ENCODE results near the gene NPPB.
"Not testable (repeated sequence)": the region's sequence is repeated elsewhere in the genome, so short reads cannot be mapped to it uniquely, and the experiment has no call there.

NPPB gene

DNA sequence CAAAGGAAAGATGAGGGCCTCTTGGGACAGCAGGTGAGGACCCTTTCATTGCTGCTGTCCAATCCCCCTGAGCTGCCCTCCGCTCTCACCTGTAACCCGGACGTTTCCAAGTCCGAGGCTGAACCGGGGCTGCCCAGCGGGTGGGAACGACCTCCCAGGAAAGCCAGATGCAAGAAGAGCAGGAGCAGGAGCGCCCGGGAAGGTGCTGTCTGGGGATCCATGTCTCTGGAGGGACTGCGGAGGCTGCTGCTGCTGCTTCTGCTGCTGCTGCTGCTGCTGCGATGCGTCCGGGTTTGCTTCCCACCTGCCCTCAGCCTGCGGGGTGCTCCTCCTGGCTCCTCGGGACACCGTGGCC, at the start of gene NPPB:
Gene NPPB, minus strand, starts transcription at position 333 of the 355 bp plus-strand sequence. Its CDS starts 112 bp downstream, at position 221.
- intact Hi-C loops (cut with DNase I) = no loop called here
- peak in 1 of 10 donors; percentile 64 for DNase-seq

DNA sequence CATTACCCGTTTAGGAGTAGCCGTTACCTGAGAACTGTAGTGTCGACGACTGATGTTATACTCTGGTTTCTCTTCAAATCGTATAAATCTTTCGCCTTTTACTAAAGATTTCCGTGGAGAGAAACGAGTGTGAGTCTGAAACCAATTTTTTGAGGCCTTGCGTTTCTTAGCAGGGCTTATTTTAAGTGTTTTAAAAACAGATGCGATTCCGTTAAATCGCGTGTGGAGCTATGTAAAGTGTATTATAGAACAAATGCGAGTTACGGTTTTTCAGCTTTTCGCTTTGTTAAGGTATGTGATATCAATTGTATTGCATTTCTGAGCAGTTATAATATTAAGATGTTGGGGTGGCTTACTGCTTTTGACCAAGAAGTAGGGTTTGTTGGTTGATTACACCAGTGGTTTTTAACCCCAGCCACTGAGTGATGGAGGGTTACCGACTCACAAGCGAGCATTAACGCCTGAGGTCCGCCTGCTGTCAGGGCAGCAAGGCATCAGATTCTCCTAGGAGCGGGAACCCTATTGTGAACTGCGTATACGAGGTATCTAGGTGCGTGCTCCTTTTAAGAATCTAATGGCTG, 49.4 kb upstream of the NPPB start:
- intact Hi-C loops (cut with DNase I) = loop anchor here (1.0 to 5.0 kb wide), 3 partner anchors 18 to 74 kb away; partner anchors contain the start of genes KIAA2013 and MFN2
- DNase-seq = peak in 1 of 10 donors; percentile 37

DNA sequence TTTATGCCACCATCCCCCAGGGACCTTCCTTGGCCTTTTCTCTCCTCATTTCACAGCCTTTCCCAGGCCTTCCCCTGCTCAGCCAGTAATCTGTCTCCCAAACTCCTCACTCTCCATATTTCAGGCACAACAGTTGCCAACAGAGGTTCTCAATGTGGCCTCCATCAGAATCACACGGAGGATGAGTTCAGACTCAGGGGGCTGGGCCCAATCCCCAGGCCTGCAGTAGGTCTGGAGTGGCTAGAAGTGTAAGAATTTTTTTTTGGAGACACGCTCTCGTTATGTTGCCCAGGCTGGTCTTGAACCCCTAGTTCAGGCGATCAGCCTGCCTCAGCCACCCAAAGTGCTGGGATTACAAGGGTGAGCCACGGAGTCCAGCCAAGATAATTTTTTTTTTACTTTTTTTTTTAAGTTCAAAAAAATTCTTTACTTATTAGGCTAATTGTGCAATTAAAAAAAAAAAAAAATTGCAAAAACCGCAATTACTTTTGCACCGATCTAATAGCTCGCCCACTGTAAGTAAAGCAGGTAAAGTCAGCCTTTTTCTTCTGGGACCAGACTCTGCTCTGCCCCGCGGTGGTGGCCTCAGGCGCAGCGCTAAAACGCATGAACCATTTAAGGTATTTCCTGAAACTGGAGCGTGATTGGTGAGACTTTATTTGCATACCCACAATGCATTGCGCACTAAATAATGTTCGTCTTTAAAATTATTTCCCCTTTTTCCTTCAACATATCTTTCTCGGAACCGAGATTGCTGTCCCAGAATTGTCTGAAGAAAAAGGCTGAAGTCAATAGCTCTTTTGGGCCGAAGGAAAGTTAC, 48.7 kb upstream of the NPPB start:
- intact Hi-C loops (cut with DNase I) = loop anchor here (1.0 to 5.0 kb wide), 3 partner anchors 19 to 75 kb away; partner anchors contain the start of genes KIAA2013 and MFN2
- peak; percentile 80 to 98 (median 88) for DNase-seq

DNA sequence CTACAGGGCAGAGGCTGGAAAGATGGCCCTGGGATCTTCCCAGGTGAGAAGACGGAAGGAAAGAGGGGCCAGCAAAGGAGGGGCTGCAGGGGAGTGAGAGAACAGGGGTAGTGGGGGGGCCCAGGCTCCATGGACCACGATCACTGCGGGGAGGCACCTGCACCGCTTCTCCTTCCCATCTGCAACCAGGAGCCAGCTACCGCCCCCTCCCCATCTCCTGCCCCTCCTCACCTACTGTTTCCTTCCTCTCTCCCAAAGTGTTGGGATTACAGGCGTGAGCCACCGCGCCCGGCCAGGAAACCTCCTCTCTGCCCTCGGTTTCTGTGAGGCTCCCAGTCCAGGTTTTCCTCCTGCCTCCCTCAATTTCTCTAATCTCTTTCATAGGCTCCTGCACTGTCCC, 48.1 kb upstream of the NPPB start:
- intact Hi-C loops (cut with DNase I) = loop anchor here (5.0 kb wide), 2 partner anchors 70 to 75 kb away; partner anchors contain the start of gene MFN2
- DNase-seq = peak in 2 of 10 donors; percentile 45 to 58

DNA sequence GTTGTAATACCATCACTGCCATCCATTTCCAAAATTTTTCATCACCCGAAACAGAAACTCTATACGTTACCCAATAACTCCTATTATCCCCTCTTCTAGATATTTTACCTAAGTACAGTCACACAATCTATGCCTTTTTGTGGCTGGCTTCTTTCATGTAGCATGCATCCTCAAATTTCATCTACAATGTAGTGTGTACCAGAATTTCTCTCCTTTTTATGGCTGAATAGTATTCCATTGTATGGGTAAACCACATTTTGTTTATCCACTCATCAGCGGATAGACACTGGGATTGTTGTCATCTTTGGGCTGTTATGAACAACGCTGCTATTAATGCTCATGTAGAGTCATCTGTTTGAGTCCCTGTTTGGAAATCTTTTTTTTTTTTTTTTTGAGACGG, 46.2 kb upstream of the NPPB start:
- no peak for DNase-seq
- intact Hi-C loops (cut with DNase I) = loop anchor here (5.0 kb wide), 2 partner anchors 68 to 77 kb away; partner anchors contain the start of gene MFN2

DNA sequence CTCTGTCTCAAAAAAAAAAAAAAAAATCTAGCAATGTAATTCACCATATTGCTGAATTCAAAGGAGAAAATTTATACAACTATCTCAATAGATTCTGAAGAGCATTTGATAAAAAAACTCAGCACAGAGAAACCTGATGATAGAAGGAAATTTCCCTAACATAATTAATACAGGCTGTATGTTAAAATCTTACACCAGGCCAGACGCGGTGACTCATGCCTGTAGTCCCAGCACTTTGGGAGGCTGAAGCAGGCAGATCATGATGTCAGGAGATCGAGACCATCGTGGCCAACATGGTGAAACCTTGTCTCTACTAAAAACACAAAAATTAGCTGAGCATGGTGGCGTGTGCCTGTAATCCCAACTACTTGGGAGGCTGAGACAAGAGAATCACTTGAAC, 45.4 kb upstream of the NPPB start:
- intact Hi-C loops (cut with DNase I) = not testable (repeated sequence)
- DNase-seq = peak in 2 of 10 donors; percentile 2 to 26

DNA sequence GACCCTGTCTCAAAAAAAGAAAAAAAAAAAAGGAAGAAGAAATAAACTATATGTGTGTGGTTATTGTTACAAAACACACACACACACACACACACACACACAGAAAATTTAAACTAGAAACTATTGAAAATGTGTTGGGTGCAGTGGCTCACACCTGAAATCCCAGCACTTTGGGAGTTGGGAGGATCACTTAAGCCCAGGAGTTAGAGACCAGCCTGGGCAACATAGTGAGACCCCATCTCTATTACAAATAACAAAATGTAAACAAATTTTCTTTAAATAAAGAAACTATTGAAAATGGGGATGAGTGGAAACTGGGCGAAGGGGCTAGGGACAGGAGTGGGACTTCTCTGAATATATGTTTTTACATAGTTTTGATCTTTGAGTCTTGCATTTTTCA, 44.5 kb upstream of the NPPB start:
- no peak for DNase-seq
- intact Hi-C loops (cut with DNase I) = no loop called here

DNA sequence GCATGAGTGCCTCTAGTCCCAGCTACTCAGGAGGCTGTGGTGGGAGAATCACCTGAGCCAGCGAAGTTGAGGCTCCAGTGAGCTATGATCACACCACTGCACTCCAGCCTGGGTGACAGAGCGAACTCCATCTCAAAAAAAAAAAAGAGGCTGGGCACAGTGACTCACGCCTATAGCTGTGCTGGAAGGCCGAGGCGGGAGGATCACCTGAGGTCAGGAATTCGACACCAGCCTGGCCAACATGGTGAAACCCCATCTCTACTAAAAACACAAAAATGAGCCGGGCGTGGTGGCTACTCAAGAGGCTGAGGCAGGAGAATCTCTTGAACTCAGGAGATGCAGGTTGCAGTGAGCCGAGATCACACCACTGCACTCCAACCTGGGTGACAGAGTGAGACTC, 42.7 kb upstream of the NPPB start:
- intact Hi-C loops (cut with DNase I) = not testable (repeated sequence)
- peak in 2 of 10 donors; percentile 27 to 31 for DNase-seq

DNA sequence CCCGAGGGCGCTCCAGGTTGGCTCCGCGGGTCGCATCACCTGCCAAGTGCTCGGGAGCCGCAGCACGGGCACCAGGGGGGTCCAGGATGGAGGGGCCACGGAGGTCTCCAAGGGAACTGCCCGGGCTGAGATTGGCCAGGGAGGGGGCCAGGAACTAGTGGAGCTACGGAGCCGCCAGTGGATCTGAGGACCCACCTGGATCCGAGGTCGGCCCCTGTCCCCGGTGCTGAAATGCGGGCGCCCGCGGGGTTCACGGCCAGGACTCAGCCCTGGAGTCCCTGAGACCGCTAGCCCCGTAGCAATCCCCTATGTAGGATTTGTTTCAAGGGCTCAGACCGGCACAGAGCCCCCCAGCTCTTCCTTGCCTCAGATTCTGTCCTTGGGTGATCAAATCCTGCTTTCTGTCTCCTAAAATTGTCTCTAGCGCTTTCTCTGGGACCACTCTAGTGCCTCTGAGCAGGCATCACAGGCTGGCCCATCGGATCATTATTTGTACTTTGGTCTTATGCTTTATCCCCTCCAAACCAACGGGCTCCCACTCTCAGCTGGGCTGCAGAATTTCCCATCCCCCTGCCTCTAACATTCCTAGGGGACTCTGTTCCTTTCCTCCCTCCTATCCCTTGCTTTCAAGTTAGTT, 40.2 kb upstream of the NPPB start:
- intact Hi-C loops (cut with DNase I) = no loop called here

DNA sequence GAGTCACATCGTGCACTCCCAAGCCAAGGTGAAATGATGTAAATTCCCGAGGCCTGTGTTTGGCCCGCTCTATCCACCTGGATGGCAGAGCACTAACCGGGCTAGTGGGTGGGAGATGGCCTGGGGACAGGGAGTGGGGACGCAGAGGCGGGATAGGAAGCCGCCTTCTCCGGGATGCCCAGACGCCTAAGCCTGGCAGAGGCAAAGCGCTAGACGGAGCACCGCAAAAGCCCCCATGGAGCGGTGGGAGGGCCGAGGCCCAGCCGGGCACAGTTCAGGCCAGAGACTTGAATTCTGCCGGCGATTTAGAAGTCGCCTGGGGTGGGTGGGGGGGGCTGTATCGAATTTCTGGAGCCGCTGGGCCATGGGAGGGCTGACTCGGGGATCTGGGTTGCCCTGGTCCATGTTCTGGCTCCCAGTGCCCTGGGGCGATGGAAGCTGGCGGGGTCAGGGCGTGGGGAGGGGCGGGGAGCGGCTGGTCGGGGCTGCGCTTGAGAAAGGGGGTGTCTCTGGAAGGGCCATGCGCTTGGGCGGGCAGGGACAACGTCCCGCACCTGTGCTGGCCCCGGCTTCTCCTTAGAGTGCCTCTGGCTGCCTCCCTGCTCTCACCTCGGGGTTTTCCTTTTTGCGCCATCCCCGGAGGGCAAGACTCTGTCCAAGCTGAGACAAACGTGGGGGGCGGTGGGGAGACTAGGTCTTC, 39.5 kb upstream of the NPPB start:
- peak in 2 of 10 donors; percentile 57 to 67 for DNase-seq
- intact Hi-C loops (cut with DNase I) = no loop called here

More for the DNA sequence above, 40.2 kb upstream of the NPPB start:
- DNase-seq = peak in 2 of 10 donors; percentile 25 to 77

DNA sequence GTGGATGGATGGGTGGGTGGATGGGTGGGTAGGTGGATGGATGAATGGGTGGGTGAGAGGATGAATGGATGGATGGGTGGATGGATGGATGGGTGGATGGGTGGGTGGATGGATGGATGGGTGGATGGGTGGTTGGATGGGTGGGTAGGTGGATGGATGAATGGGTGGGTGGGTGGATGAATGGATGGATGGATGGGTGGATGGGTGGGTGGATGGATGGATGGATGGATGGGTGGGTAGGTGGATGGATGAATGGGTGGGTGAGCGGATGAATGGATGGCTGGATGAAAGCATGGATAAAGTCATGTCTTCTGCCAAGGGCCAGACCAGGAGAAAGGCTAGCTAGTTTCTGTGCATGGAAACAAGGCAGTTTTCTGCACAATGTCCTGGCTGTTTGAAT, 35.8 kb upstream of the NPPB start:
- intact Hi-C loops (cut with DNase I) = loop anchor here (1.0 kb wide), 1 partner anchor 56 kb away; no protein-coding TSS in a partner anchor
- DNase-seq = peak in 1 of 10 donors; percentile 6

DNA sequence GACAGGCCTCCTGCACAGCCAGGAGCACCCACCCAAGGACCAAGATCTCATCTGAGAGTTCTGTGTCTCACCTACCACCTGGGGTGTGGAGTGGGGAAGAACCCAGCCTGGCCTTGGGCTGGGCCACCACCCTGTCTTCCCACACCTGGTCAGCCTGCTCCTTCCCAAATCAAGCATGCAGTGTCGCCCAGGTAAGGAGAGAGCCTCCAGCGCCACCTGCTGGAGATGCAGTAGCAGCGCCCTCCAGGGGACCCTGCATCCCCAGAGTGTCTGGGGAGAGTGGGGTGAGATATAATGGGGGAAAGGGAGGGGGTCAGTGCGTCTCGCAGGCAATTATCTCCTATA, 35.1 kb upstream of the NPPB start:
- intact Hi-C loops (cut with DNase I) = loop anchor here (1.0 kb wide), 1 partner anchor 56 kb away; no protein-coding TSS in a partner anchor
- peak in 8 of 10 donors; percentile 51 to 94 (median 64) for DNase-seq

DNA sequence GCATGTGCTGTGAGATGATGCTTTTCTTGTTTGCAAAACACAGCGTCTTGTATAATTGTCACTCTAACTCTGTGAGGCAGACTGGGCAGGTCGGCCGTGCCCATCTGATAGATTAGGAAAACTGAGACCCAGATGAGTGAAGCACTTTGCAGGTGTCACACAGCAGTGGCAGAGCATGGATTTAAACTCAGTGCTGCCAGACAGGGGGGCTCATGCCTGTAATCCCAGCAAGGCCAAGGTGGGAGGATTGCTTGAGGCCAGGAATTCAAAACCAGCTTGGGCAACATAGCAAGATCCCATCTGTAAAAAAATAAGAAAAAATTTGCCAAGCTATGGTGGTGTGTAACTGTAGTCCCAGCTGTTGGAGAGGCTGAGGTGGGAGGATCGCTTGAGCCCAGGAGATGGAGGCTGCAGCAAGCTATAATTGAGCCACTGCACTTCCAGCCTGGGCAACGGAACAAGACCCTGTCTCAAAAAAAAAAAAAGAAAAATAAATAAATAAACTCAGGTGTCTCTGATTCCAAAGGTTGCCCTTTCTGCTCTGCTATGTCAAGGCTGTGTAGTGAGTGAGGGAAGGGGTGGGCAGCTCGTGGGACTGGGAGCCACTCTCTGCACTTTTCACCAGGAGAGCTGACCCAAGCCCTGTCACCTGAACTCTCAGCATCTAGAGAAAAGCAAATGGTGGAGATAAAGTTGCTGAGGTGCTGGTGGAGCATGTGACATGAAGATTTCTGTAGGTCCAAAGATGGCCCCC, 32.9 kb upstream of the NPPB start:
- DNase-seq = peak in 2 of 10 donors; percentile 29 to 33
- intact Hi-C loops (cut with DNase I) = no loop called here

DNA sequence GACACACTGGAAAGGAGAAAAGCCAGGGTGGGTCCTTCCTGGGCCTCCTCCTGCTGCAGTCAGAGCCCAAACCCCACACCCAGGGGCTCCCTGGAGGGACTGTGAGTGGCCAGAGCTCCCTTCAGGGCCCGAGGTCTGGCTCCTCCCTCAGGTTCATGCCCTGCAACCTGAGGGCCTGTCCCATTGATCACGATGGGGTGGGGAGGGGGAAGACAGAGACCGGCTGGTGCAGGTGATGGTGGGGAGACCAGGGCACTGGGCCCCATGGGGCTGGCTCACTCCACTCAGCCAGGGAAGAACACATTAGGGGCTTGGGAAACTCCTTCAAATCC, 30.1 kb upstream of the NPPB start:
- peak in 1 of 10 donors; percentile 41 for DNase-seq
- intact Hi-C loops (cut with DNase I) = no loop called here

DNA sequence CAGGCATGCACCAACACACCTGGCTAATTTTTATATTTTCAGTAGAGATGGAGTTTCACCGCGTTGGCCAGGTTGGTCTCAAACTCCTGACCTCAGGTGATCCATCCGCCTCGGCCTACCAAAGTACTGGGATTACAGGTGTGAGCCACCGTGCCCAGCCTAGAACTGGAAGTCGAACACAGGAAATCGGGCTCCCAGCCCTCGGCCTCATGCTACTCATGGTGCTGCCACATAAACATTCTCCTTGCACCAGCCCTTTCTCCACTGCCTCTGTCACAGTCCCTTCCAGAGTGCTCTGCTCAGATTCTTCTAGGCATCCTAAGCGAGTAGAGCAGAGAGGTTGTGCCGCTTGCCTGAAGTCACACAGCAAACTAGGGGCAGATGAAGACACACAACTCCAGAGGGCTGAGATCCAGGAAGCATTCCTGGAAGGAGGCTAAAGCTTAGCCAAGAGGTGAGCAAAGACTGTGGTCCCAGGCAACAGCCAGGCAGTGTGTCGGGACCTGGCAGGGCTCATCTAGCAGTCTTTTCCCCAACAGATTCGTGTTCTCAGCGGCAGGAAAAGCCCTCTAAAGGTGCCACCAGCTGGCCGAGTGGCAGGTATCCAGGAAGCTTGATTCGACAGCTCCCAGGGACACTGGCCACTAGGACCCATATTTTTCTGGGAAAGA, 29.6 kb upstream of the NPPB start:
- DNase-seq = peak in 2 of 10 donors; percentile 42 to 57
- intact Hi-C loops (cut with DNase I) = no loop called here

DNA sequence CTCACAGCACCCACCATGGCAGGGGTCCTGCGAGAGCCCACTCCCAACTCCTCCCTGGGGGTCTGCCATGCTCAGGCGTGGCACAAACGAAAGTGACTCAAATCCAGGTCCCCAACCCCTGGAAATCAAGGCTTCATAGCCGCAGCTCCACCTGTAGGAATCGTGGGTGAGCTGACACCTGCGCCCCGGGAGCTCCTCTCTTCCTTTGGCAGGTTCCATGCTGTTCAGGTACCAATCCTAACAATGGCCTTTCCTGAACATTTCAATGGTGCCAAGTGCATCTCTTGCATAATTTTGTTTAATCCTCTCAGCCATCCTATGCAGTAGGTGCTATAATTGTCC, 28.9 kb upstream of the NPPB start:
- intact Hi-C loops (cut with DNase I) = no loop called here
- DNase-seq = peak in 1 of 10 donors; percentile 54

DNA sequence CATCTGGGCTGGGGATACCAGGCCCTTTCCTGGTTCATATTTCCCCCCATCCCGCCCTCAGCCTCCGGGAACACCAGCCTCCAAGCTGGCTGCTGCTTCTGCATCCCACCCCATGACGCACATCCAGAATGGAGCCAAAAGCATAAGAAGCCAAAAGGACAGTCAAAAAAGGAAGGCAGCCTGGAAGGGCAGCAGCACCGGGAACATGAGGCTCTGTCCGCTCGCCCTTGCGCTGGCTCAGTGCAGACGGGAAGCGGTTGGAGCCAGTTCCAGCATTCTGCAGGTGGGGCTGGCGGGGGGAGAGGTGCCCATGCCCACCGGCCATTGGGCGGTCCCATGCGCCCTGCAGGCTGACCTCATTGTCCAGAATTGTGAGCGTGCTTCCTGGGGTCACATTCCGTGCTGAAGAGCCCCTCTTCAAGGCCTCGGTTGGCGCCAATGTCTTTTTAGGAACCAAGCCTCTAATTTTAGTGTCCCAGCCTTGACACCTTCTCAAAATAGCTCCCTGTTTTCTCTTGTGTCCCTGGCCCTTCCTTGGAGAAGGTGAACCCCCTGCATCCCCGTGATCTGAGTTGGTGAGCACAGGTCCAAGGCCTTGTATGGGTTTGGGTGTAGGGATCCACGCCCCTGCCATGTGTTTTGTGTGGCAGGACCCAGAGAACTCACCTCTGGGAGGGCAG, 28.4 kb upstream of the NPPB start:
- DNase-seq = peak in 2 of 10 donors; percentile 44 to 81
- intact Hi-C loops (cut with DNase I) = no loop called here

DNA sequence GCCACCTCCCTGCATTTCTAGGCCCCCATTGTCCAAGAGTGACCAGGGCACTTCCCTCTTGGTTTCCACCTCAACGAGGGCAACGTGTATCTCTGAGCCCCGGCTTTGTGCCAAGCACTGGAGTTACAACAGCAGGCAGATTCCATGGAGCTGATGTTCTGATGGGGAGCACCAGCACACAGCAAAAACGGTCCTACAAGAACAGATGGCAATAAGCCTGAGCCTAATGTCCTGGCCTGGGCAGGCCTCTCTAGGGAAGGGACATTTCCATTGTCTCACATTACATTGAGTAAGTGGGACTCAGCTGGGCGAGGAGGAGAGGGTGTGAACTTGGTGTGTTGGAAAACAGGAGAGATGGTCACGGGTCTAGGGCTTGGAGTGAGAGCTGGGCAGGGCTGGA, 27.2 kb upstream of the NPPB start:
- peak in 2 of 10 donors; percentile 27 to 30 for DNase-seq
- intact Hi-C loops (cut with DNase I) = no loop called here

All from posterior cingulate gyrus (tissue), 11 donors.